ENCODE data around the gene PFN3.
"Not testable (repeated sequence)": the region's sequence is repeated elsewhere in the genome, so short reads cannot be mapped to it uniquely, and the experiment has no call there.

The PFN3 gene

DNA sequence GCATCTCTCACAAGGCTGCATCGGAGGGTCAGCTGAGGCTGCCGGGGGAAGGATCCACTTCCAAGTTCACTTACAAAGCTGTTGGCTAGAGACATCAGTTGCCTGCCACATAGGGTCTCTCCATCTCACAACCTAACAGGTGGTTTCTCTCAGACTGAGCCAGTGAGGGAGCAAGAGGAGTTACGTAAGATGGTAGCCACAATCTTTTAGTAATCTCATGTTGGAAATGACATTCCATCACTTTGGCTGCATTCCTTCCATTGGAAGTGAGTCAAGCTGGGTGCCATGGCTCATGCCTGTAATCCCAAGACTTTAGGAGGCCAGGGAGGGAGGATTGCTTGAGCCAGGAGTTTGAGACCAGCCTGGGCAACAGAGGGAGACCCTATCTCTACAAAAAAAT lies 18.6 kb upstream of the PFN3 start:
- Histone ChIP-seq H3K9me3 (ENCODE audit: control insufficient read depth, low read length) (no peaks in the 10 kb centered on the region), H3K36me3 (ENCODE audit: control insufficient read depth, insufficient read depth, low read length) (no peaks in the 10 kb centered on the region), H3K4me1 (ENCODE audit: control insufficient read depth, insufficient read depth, low read length, poor library complexity, severe bottlenecking) (no peaks in the 10 kb centered on the region), H3K4me3 (ENCODE audit: extremely low read depth, insufficient read depth, low read length, poor library complexity, severe bottlenecking) (no peak overlapping the region), H3K27ac (ENCODE audit: low read depth, low read length, severe bottlenecking) (no peak overlapping the region)
- 86 to 100% methylated on average over 3 of the region's 3 CpGs for WGBS, 2 experiments (ENCODE audit: insufficient coverage in 2 of 2)

DNA sequence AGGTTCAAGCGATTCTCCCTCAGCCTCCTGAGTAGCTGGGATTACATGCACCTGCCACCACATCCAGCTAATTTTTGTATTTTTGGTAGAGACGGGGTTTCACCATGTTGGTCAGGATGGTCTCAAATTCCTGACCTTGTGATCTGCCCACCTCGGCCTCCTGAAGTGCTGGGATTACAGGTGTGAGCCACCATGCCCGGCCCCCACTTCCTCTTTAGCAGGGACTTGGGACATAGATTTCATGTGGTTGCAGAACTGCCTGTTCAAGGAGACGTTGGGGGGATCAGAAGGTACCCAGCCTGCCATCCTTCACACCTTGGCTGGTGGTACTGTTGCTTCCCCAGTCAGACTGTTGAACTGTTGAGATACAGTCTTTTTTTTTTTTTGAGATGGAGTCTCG lies 16.6 kb upstream of the PFN3 start:
- WGBS, 2 experiments (ENCODE audit: insufficient coverage in 2 of 2), result 83 to 87% methylated on average over 5 of the region's 6 CpGs
- not testable (repeated sequence) for H3K36me3 ChIP-seq (ENCODE audit: control insufficient read depth, insufficient read depth, low read length)

DNA sequence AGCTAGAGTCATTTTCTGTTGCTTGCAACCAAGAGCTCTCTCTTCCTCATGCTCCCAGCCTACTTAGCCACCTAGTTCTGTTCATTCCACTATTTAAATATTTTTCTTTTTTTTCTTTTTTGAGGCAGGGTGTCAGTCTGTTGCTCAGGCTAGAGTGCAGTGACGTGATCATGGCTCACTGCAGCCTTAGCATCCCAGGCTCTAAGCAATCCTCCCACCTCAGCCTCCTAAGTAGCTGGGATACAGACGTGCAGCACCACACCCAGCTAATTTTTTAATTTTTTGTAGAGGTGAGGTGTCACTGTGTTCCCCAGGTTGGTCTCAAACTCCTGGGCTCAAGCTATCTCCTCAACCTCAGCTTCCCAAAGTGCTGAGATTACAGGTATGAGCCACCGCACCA lies 14.0 kb upstream of the PFN3 start:
- Histone ChIP-seq H3K27ac (ENCODE audit: low read depth, low read length, severe bottlenecking) (no peak overlapping the region), H3K4me1 (ENCODE audit: control insufficient read depth, insufficient read depth, low read length, poor library complexity, severe bottlenecking) (no peaks in the 10 kb centered on the region), H3K4me3 (ENCODE audit: extremely low read depth, insufficient read depth, low read length, poor library complexity, severe bottlenecking) (no peak overlapping the region), H3K9me3 (ENCODE audit: control insufficient read depth, low read length) (no peaks in the 10 kb centered on the region), H3K36me3 (ENCODE audit: control insufficient read depth, insufficient read depth, low read length) (no peaks in the 10 kb centered on the region)
- 88 to 92% methylated on average over 1 to 2 of the region's 3 CpGs for WGBS, 2 experiments (ENCODE audit: insufficient coverage in 2 of 2)

More for the DNA sequence above, 16.6 kb upstream of the PFN3 start:
- H3K4me1 ChIP-seq (ENCODE audit: control insufficient read depth, insufficient read depth, low read length, poor library complexity, severe bottlenecking); H3K4me3 ChIP-seq (ENCODE audit: extremely low read depth, insufficient read depth, low read length, poor library complexity, severe bottlenecking); H3K27ac ChIP-seq (ENCODE audit: low read depth, low read length, severe bottlenecking); H3K9me3 ChIP-seq (ENCODE audit: control insufficient read depth, low read length): not testable (repeated sequence)

DNA sequence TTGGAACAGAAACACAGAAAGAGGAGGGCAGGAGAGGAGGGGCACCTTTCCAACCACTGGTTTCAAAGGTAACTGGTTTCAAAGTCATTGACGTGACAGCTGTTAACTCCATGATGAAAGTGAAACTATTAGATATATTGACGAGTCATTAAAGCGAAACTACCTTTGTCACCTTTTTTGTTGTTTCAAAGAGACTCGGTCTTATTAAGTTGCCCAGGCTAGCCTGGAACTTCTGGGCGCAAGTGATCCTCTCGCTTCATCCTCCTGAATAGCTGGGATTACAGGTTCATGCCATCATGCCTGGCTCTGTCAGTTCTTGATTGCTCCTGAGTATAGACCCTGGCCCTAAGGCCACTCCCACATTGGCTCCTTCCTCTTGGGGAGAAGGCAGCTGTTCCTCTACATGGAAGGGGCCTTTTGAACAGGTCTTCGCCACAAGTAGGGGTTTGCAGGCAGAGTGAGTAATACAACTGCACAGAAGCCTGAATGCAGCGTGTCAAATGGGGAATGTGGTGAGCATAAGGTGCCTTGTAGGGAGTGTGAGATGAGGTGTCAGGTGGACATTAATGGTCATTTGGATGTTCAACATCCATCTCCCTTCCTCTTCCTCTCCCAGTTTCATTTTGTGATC lies 12.3 kb upstream of the PFN3 start:
- WGBS, 2 experiments (ENCODE audit: insufficient coverage in 2 of 2), result 97 to 98% methylated on average over 6 to 7 of the region's 8 CpGs
- Histone ChIP-seq H3K4me3 (ENCODE audit: extremely low read depth, insufficient read depth, low read length, poor library complexity, severe bottlenecking) (no peak overlapping the region), H3K9me3 (ENCODE audit: control insufficient read depth, low read length) (no peaks in the 10 kb centered on the region), H3K27ac (ENCODE audit: low read depth, low read length, severe bottlenecking) (no peak overlapping the region), H3K36me3 (ENCODE audit: control insufficient read depth, insufficient read depth, low read length) (no peaks in the 10 kb centered on the region), H3K4me1 (ENCODE audit: control insufficient read depth, insufficient read depth, low read length, poor library complexity, severe bottlenecking) (no peaks in the 10 kb centered on the region)

DNA sequence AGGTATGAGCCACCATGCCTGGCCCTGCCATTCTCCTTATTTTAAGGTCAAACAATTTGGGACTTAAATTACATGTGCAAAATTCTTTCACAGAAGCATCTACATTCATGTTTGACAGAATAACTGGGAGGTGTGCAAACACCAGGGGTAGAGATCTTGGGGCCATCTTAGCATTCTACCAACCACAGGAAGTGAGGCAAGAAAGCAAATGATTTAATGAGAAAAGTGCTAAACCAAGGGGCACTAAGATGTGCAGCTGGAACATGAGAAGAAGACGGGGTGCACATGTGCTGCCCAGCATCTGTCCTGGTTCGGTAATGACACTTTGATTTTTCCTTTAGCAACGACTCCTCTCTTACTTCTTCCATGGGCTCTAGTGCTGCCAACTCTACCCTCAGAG lies 10.1 kb upstream of the PFN3 start:
- Histone ChIP-seq H3K27ac (ENCODE audit: low read depth, low read length, severe bottlenecking) (no peak overlapping the region), H3K4me3 (ENCODE audit: extremely low read depth, insufficient read depth, low read length, poor library complexity, severe bottlenecking) (no peak overlapping the region), H3K9me3 (ENCODE audit: control insufficient read depth, low read length) (no peaks in the 10 kb centered on the region), H3K36me3 (ENCODE audit: control insufficient read depth, insufficient read depth, low read length) (no peaks in the 10 kb centered on the region), H3K4me1 (ENCODE audit: control insufficient read depth, insufficient read depth, low read length, poor library complexity, severe bottlenecking) (no peaks in the 10 kb centered on the region)
- 83 to 94% methylated on average over 3 of the region's 3 CpGs for WGBS, 2 experiments (ENCODE audit: insufficient coverage in 2 of 2)

DNA sequence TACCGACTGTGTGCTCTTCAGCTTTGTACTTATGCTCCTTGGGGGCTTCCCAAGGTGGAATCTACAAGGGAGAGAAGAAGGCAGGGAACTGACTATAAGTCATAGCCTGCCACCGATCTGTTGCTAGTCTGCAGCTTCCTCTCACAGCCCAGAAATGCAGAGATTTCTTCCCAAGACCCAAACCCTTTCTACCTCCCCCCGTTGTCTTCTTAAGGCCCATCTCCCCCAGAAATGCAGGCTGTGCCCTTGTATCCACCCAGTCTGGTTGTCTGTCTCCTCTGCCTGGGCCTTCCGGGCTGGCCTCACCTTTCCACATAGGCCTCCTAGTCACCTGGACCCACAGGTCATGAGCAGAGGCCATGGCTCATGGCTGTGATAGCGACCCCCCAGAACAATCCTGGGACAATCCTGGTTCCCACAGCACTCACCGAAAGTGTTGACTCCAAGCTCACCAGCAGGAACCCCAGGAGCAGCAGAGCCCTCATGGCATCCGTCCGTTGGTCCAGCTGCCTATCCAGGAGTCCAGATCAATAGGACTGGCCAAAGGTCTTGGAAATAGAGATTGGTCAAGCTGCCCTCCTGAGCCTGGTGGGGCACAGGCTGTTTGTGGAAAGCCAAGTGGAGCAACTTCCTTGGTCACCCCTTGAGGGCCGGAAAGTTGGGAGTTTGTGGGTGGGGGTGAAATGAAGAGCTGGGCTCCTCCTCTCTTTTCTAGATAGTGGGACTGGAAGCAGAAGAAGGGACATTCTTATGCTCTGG lies 8.8 kb upstream of the PFN3 start, which contains the start of gene F12:
Gene F12 (minus strand): TSS at position 522 of the 759 bp plus-strand sequence. CDS start 37 bp downstream, at position 485.
- WGBS, 2 experiments (ENCODE audit: insufficient coverage in 2 of 2), result 92 to 98% methylated on average over 7 to 9 of the region's 9 CpGs
- Histone ChIP-seq H3K4me1 (ENCODE audit: control insufficient read depth, insufficient read depth, low read length, poor library complexity, severe bottlenecking) (no peaks in the 10 kb centered on the region), H3K27ac (ENCODE audit: low read depth, low read length, severe bottlenecking) (no peak within 1 kb of the TSS), H3K36me3 (ENCODE audit: control insufficient read depth, insufficient read depth, low read length) (no peaks in the 10 kb centered on the region), H3K4me3 (ENCODE audit: extremely low read depth, insufficient read depth, low read length, poor library complexity, severe bottlenecking) (no peak within 1 kb of the TSS), H3K9me3 (ENCODE audit: control insufficient read depth, low read length) (no peaks in the 10 kb centered on the region)

DNA sequence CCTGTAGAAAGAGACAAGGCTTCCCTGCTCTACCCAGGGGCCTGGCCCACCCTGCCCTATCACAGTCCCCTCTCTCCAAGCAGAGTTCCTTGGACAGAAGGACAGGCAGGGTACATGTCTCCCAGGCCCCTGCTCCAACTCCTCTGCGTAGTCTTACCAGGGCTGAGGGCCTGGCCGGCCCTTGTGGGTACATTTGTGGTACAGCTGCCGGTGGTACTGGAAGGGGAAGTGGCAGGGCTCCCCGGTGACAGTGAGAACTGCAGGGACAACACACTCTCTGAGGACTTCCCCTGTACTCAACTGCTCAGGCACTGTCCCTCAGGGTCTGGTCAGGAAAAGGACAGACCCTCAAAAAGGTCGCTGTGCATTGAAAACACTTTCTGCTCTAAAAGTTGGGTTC lies 5.3 kb upstream of the PFN3 start:
- WGBS, 2 experiments (ENCODE audit: insufficient coverage in 2 of 2), result 89% methylated on average over 4 to 5 of the region's 5 CpGs
- Histone ChIP-seq H3K27ac (ENCODE audit: low read depth, low read length, severe bottlenecking) (no peak overlapping the region), H3K4me3 (ENCODE audit: extremely low read depth, insufficient read depth, low read length, poor library complexity, severe bottlenecking) (no peak overlapping the region), H3K9me3 (ENCODE audit: control insufficient read depth, low read length) (no peaks in the 10 kb centered on the region), H3K36me3 (ENCODE audit: control insufficient read depth, insufficient read depth, low read length) (no peaks in the 10 kb centered on the region), H3K4me1 (ENCODE audit: control insufficient read depth, insufficient read depth, low read length, poor library complexity, severe bottlenecking) (peaks cover 6% of the 10 kb centered on the region)

DNA sequence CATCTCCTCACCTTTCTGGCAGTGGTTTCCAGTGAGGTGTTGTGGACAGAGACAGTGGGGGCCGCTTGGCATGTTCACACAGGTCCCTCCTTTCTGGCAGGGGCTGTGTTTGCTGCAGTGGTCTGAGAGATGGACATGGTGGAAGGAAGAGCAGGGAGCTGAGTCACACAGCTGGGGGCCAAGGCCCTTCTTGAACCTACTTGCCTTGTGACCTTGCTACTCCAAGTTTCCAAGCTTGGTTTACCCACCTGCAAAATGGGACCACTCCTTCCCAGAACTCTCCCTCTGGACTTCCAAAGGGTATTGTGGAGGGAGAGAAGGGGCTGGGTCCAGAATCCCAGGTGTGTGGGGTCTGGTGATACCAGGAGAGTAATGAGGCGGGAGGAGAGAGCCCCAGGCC lies 4.9 kb upstream of the PFN3 start:
- Histone ChIP-seq H3K4me1 (ENCODE audit: control insufficient read depth, insufficient read depth, low read length, poor library complexity, severe bottlenecking) (peaks cover 6% of the 10 kb centered on the region), H3K36me3 (ENCODE audit: control insufficient read depth, insufficient read depth, low read length) (no peaks in the 10 kb centered on the region), H3K27ac (ENCODE audit: low read depth, low read length, severe bottlenecking) (no peak overlapping the region), H3K9me3 (ENCODE audit: control insufficient read depth, low read length) (no peaks in the 10 kb centered on the region), H3K4me3 (ENCODE audit: extremely low read depth, insufficient read depth, low read length, poor library complexity, severe bottlenecking) (no peak overlapping the region)
- WGBS, 2 experiments (ENCODE audit: insufficient coverage in 2 of 2), result 92 to 94% methylated on average over 2 of the region's 2 CpGs

DNA sequence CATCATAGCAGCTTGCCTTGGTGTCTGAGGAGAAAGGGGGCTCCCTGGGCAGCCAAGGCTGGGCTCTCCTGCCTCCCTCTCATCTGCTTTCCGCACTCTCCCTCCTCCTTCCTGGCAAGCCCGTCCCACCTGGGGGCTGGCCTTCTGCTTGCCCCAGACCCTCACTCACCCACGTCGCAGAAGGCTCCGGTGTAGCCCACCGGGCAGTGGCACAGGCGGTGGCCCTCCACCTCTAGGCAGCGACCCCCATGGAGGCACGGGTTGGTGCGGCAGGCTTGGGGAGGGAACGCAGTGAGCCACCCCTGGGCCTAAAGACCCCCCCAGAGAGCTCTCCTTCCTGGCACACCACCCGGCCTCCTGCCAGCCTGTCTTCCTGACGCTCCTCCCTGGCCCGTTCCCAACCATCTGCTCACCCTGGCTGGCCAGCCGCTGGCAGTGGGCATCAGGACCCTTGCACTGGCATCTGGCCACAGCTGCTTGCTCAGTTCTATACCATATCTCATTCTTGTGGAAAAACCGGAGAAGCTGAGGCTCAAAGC lies 4.2 kb upstream of the PFN3 start:
- WGBS, 2 experiments (ENCODE audit: insufficient coverage in 2 of 2), result 64 to 65% methylated on average over 10 to 13 of the region's 16 CpGs
- Histone ChIP-seq H3K4me1 (ENCODE audit: control insufficient read depth, insufficient read depth, low read length, poor library complexity, severe bottlenecking) (peaks cover 6% of the 10 kb centered on the region), H3K36me3 (ENCODE audit: control insufficient read depth, insufficient read depth, low read length) (no peaks in the 10 kb centered on the region), H3K9me3 (ENCODE audit: control insufficient read depth, low read length) (no peaks in the 10 kb centered on the region), H3K27ac (ENCODE audit: low read depth, low read length, severe bottlenecking) (no peak overlapping the region), H3K4me3 (ENCODE audit: extremely low read depth, insufficient read depth, low read length, poor library complexity, severe bottlenecking) (peak overlapping the region; percentile 43)

DNA sequence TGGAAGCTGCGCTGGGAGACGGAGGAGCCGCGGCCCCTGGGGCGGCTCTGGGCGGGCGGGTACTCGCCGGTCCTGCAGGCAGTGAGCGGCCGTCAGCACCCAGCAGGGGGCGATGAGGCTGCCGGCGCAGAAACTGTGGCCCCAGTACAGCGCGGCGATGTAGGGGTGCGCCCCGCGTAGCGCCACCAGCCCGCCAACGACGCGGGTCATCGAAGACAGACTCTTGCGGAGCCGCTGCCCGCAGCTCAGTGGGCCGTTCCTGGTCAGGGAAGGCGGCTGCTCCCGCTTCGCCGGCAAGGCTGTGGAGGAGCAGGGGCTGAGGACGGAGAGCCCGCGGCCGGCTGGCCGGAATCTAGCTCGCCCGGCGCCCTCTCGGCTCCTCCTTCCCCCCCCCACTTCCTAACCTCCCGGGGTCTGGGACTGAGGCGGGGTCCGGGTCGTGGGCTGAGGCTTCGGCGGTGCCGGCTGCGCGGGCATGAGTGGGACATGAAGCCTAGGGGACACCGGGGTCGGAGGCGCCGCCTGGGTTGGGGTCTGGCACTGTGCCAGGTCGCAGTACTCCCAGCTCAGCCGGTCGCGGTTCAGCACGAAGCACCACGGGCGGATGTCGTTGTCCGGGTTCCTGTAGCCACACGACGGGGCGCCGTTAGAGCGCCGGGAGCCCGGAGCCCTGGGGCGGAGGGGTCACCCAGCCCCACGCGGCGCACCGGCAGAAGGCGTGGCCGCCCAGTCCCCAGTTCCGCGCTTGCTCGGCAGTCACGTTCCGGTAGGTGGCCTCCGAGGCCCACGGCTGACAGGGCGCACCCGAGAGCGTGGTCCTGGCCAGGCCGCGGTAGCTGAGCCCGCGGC lies 3.6 kb upstream of the PFN3 start:
- Histone ChIP-seq H3K36me3 (ENCODE audit: control insufficient read depth, insufficient read depth, low read length) (no peaks in the 10 kb centered on the region), H3K4me3 (ENCODE audit: extremely low read depth, insufficient read depth, low read length, poor library complexity, severe bottlenecking) (peak overlapping the region; percentile 43), H3K27ac (ENCODE audit: low read depth, low read length, severe bottlenecking) (no peak overlapping the region), H3K4me1 (ENCODE audit: control insufficient read depth, insufficient read depth, low read length, poor library complexity, severe bottlenecking) (peaks cover 6% of the 10 kb centered on the region), H3K9me3 (ENCODE audit: control insufficient read depth, low read length) (no peaks in the 10 kb centered on the region)
- WGBS, 2 experiments (ENCODE audit: insufficient coverage in 2 of 2), result 2% methylated on average over 66 to 80 of the region's 93 CpGs

All from mesodermal cell (in vitro differentiated cells).